Keratinocyte (primary cell): Measurements from ENCODE around the gene STPG2.

Source experiments
- EZH2 ChIP-seq: IDR thresholded peaks from one replicate; pipeline ENCODE4 v1.6.1; 2012; ENCODE audit warnings: inconsistent platforms, mild to moderate bottlenecking, low read length, moderate library complexity
- TF ChIP-seq, protein P1 (sequence below), 3 experiments: IDR thresholded peaks in 1 of 3; conservative IDR thresholded peaks in 1 of 3; optimal IDR thresholded peaks in 1 of 3; 2 replicates in 2 of 3; 3 replicates in 1 of 3; pipeline versions ENCODE3 to v1.5.1; 2011; ENCODE audit warnings: low read length in 3 of 3, mild to moderate bottlenecking in 3 of 3, moderate library complexity in 2 of 3, control low read depth in 1 of 3, inconsistent platforms in 1 of 3; ENCODE audit not compliant: insufficient read depth in 2 of 3; ENCODE audit errors: extremely low read depth in 1 of 3

DNA sequence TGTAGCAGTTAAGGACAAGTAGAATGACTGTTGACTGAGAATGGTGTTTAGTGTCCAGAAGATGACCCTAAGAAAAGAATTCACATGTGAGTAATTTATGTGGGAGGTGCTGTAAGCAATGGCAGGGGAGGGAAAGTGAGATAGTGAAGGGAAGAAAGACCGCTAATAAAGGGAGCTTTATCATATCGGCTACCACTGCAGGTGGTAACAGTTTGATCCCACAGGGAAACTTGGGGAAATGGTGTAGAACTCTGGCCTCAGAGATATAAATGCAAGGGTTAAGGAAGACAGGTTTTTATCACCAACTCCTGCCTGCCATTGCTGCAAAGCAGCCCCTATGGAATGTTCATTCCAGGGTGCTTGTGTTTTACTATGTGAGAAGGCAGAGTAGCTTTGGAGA is 489.6 kb downstream of the STPG2 start:
- TF ChIP-seq EZH2 = no peak
- TF ChIP-seq, protein P1, sequence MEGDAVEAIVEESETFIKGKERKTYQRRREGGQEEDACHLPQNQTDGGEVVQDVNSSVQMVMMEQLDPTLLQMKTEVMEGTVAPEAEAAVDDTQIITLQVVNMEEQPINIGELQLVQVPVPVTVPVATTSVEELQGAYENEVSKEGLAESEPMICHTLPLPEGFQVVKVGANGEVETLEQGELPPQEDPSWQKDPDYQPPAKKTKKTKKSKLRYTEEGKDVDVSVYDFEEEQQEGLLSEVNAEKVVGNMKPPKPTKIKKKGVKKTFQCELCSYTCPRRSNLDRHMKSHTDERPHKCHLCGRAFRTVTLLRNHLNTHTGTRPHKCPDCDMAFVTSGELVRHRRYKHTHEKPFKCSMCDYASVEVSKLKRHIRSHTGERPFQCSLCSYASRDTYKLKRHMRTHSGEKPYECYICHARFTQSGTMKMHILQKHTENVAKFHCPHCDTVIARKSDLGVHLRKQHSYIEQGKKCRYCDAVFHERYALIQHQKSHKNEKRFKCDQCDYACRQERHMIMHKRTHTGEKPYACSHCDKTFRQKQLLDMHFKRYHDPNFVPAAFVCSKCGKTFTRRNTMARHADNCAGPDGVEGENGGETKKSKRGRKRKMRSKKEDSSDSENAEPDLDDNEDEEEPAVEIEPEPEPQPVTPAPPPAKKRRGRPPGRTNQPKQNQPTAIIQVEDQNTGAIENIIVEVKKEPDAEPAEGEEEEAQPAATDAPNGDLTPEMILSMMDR (optimal IDR thresholded peaks at IDR 0.05 in 1 of 3, IDR thresholded peaks at IDR 0.05 in 1 of 3, conservative IDR thresholded peaks at IDR 0.05 in 1 of 3; ENCODE audit: extremely low read depth in 1 of 3, insufficient read depth in 2 of 3, low read length in 3 of 3) = no peak
